ENCODE data around the gene ASPN. TPM values are rescaled to one million over a fixed set of nuclear protein-coding genes. Genes with fewer than 3 reads are reported as not detected.

ASPN gene
- total RNA-seq, 1 donor from 2014 or later, result 40.9 TPM

DNA sequence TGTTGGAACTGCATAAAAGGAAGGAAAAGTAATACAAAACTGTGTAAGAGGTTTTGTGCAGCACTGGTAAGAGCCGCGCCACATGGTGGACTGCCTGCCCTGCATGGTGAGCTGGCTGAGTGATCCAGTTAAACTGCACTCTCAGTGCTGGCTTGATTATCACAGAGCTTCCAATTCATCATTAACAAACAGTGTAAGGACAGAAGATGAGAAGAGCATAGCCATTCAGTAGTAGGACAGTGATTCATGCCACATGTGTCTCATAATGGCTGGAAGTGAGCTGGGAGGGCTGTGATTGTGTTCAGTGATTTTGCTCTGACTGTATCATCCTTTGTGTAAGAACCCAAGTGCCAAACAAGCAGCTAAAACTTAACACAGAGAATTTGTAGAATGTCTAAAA lies 14.1 kb downstream of the ASPN start:
- no peak for DNase-seq (ENCODE audit: low spot score)

DNA sequence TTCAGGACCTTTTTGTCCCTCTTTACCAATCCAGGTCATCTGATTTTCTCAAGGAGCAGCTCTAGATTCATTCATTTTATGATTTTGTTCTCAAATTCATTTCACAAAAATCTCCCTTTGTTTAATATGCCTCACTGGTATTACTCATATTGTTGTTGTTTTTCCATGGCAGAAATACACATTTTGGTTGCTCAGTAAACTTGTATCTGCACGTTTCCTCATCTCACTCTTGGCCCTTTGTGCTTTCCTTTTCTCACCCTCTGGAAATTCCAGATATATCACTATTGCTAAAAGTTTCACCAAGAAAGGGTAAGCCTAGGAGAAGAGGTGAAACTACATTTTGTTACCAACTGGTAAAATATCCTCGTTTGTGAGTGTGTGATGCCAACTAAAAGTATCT lies 14.8 kb downstream of the ASPN start:
- no peak for DNase-seq (ENCODE audit: low spot score)

DNA sequence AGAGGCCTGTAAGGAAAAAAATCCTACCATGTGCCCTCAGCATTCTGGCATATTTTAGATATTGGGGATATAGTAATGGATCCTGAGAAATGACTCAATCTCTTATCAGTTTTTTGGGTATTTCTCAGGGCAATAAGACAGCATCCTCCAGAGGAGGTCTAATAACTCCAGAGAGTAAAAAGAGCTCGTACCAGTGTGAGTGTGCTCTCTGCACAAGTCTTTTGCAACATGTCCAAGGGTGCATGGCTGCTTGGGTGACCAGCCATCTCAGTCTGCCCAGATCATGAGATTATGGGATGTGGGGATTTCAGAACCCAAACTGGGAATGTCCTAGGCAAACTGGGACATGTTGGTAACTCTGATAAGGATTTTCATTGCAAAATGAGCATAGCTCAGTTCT lies 15.3 kb downstream of the ASPN start:
- DNase-seq (ENCODE audit: low spot score), result no peak

DNA sequence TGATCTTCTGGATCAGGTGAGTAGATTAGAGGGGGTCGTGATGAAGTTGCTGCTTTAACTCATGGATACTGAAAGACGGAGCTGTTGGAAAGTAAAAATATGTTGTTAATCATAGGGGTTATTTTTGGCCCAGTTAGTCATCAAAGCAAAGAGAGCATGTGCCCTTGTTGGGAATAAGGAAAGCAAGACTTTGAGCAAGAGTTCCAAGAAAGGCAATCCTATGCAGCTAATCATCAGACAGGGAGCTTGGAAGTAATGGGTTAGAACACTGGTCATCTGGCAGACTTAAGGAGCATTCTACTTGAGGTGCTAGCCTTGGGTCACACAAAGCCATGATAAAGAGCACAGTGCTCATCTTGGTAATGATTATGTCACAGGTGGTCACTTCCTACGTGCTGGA lies 18.3 kb downstream of the ASPN start:
- DNase-seq (ENCODE audit: low spot score), result no peak

DNA sequence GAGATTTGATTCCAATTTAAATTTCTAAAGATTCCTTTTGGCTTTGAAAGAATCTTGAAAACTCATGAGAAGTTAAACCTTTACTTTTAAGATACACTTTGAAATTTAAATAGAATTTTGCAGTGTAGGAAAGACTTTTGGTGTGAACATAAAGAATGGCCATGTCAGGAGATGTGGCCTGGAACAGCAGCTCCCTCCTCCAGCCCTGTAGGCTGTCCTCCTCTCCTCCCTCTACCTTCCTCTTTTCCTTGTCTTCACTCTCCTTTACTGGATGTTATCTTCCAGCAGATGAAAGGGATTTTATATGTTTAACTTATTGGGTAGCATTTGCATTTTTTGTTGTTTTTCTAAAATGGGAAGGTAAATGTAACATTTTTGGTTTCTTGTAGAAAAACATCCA lies 18.9 kb downstream of the ASPN start:
- DNase-seq (ENCODE audit: low spot score), result no peak

DNA sequence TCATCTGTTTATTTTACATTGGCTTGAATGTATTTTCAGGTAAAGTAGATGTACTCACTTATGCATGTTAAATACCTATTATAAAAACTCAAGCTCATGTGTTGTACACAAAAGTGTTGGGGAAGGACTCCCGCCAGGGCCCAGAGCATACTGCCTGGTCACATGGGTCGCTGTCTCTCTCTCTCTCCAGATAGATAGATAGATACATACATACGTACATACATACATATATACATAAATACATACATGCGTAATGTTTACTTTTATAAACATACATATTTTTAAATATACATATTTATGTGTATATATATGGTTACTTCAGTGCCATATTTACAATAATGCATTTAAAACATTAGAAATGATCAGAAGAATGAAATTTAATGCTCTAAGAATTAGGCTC lies 24.7 kb downstream of the ASPN start:
- no peak for DNase-seq (ENCODE audit: low spot score)

DNA sequence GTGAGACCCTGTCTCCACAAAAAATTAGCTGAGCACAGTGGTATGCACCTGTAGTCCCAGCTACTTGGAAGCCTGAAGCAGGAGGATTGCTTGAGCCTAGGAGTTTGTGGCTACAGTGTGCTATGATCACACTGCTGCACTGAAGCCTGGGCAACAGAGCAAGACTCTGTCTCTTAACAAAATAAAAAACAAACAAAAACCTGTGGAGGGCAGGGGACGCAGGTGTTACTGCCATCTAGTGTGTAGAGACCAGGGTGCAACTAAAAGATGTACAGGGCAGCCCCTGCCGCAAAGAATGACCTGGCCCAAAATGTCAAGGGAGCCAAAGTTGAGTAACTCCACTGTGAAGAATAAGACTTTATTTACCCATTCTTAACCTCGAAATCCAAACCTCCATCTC lies 27.1 kb downstream of the ASPN start:
- no peak for DNase-seq (ENCODE audit: low spot score)

DNA sequence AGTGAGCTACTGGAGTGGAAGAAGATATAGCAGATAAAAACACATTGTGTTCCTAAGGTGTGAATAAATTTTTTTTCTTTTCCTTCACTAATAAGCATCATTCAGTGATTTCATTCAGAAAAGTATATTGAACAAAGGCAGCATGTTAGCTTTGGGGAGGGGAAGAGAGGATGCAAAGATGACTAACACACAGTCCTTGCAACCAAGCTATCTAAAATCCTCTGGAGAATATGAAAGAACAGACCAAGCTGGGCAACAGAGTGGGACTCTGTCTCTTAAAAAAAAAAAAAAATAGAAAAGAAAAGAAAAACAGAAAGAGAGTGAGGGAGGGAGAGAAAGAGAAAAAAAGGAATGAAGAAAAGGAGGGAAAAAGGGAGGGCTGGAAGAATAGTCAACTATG lies 35.8 kb downstream of the ASPN start:
- DNase-seq (ENCODE audit: low spot score), result no peak

DNA sequence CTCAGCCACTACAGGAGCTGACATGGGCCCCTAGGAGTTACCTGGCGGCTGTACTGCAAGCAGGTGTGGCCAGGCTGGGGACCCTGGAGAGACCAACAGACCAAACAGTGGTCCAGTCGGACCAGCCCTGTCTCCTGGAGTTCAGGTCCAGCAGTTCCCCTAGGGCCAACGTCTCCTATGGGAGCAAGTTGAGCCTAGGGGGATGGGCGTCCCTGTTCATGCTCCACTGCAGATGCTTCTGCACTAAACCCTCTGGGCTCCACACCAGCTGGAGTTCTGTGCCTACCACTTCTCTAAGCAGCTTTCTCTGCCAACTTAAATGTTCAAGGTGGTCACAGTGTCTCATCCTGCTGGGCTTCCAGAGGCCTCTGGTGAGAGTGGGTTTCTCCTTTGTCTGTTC lies 37.5 kb downstream of the ASPN start:
- no peak for DNase-seq (ENCODE audit: low spot score)

DNA sequence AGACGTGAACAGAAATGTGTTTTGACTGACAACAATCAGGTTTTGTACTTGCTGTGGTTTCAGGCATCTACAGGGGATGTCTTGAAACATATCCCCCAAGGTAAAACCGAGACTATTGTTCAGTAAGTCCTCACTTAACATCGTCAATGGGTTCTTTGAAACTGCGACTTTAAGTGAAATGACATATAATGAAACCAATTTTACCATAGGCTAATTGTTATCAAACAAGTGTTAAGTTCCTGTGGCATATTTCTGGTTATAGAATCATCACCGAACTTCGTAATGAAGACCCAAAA lies 41.6 kb downstream of the ASPN start:
- DNase-seq (ENCODE audit: low spot score), result no peak

DNA sequence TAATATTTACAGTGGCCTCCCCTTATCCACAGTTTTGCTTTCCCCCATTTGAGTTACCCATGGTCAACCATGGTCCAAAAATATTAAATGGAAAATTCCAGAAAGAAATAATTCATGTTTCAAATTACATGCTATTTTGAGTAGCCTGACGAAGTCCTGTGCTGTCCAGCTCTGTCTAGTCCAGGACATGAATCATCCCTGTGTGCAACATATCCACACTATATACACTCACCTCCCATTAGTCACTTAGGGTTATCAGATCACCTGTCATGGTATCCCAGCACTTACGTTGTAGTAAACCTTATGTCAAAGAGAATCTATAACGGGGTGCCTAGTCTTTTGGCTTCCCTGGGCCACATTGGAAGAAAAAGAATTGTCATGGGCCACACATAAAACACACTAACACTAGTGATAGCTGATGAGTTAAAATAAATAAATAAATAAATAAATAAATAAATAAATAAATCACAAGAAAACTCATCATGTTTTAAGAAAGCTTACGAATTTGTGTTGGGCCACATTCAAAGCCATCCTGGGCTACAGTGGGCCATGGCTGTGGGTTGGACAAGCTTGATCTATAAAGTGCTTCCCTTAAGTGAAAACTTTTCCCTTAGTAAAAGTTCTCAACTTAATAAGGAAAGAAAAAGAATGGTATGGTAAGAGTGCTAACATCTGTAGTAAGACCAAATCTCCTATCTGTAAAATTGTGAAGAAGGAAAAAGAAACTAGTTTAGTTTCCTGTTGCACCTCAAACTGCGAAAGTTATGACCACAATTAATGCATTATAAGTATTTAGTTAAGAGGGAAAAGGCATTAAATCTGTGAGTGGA lies 42.2 kb downstream of the ASPN start:
- no peak for DNase-seq (ENCODE audit: low spot score)

DNA sequence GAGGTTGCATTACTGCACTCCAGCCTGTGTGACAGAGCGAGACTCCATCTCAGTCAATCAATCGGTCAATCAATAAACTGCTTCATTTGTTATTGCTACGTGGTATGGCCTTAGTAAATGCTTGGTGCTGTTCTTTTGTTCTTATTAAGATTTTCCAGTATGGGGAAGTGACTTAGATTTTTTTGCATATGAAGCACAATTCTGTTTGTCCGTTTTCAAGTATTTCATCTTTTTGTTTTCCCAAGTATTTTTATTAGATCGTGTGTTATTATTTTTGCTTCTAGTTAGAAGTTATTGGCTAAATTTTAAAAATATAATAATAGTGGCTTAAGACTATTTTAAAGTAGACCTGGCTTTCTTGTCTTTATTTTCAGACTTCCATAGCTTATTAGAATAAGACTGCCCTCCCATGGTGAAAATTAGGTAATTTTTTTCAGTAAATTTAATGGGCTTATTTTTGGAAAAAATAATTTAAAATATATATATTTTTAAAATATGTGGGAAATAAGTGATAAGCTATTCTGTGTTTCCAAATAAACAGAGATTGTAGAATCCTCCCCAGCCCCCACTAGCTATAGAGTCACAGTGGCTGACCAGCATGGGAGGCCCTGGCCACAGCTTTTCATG lies 43.3 kb downstream of the ASPN start:
- no peak for DNase-seq (ENCODE audit: low spot score)

DNA sequence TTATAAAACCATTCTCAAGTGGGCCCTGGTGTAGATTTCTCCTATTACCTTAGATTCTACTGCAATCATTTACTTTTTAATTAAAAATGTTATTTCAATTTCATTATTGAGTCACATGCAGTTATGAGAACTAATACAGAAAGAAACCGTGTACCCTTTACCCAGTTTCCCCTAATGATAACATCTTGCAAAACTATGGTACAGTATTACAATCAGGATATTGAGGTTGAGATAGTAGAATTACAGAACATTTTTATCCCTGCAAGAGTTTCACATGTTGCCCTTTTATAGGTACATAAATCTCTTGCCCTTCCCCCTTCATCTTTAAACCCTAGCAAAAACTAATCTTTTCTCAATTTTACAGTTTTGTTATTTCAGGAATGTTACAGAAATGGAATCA lies 47.0 kb downstream of the ASPN start:
- DNase-seq (ENCODE audit: low spot score), result no peak

DNA sequence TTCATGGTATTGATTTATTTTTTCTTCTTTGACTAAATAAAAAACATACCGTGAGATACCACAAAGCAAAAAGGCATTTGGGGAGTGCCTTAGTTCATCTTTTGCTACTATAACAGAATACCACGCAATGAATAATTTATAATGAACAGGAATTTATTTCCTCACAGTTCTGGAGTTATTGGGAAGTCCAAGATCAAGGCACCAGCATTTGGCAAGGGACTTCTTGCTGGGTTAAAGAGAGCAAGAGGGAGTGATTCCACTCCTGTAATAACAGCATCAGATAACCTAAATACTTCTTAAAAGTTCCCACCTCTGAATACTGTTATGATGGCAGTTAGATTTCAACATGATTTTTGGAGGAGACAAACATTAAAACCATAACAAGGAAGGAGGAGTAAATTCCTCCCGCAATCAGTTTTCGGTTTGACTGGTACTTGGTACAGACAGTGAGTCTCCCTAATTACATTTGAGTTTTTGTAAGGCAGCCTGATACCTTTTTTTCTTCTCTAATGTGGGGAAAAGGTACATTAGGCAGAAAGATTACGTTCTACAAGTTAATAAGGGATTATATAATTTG lies 49.2 kb downstream of the ASPN start:
- DNase-seq (ENCODE audit: low spot score), result no peak

DNA sequence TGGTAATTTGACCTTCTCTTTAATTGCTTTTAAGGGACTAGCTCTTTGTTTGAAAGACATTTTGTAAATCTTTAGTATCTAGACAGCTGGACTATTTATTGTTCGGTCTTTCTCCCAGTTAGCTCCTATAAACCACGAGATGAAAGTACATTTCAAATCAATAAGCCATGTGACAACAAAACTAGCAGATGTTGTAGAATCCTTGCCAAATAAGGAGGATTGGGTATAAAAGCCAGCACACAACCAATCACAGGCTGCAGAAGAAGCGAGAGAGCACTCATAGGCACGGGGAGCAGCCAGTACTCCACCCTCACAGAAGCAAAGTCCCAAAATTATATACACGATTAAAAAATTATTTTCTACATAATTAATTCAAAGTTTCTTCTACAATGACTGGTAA lies 50.0 kb downstream of the ASPN start:
- no peak for DNase-seq (ENCODE audit: low spot score)

DNA sequence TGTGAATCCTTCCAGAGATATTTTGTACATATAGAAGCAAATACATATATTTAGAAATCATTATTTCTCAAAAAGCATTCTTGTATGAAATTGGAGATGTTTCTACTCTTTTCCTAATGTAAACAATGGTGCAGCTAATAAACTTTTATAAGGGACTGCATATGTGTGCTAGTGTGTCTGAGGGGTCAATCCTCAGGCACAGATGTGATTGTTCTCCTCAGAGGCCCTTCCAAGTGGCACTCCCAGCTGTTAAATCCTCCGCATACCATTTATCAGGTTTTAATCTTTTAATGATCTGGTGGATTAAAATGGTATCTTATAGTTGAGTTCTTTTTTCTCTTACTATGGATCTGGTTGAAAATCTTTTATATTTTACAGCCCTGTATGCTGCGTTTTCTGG lies 52.5 kb downstream of the ASPN start:
- DNase-seq (ENCODE audit: low spot score), result no peak

DNA sequence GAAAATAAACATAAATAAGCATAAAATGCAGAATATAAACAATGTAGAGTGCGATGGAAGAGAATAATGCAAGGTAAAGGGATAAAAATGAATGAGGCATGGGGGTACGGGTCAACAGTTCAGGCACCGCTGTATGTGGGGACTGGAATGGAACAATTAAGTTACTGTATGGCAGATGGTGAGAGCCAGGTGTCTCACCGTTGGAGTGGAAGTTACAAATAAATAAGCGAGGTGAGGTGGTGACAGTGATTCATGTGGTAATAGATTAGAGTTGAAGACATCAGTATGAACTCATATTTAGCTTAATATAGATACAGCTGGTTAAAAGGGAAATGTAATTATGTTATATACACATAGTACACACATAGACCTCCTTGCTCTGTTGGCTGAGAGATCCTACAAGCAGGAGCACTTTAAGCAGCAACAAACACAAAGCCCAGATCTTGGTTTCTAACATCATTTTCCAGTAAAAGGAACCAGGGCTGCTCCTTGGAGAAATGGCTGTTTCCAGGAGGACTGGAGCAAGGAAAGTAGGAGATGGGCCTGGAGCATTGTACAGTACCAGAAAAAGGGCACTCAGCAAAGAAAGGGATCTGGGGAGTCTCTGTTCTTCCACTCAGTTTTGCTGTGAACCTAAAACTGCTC lies 55.7 kb downstream of the ASPN start:
- no peak for DNase-seq (ENCODE audit: low spot score)

DNA sequence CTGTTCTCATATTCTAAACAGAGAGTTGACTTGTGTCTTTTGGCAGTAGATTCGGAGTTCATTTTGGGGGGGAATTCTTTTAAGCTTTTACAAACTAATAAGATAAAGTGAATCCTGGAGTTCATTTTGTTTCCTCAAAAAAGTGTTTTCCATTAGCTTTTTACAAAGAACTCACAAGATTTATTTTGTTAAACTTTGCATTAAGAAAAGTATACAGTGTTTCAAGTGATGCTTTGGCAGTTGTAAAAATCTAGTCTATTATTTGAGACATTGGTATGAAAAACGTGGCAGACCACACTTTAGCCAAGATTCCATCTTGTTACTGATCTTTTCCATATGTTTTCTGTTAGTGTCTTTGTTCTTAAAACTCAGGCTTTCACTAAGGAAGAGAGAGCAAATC lies 56.8 kb downstream of the ASPN start:
- no peak for DNase-seq (ENCODE audit: low spot score)

DNA sequence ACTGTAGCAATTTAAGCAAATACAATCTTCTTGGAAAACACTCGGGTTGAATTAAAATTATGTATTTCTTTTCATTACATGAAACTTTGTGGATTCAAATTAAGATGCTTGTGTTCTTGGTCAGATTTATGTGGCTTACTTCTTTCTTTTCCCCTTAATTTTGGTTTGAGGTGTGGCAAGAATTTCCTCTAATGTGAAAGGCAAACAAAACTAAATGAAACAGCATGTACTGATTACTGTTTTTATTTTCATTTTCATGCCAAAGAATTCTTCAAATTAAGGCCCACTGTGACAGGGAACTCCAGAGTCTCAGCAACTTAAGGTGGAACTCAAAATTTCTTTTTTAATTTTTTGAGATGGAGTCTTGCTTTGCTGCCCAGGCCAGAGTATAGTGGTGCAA lies 58.0 kb downstream of the ASPN start, which contains the start of gene OMD:
Gene OMD, minus strand, starts transcription at position 132 of the 400 bp plus-strand sequence. CDS start 6,913 bp downstream, outside the sequence.
- DNase-seq (ENCODE audit: low spot score), result no peak

DNA sequence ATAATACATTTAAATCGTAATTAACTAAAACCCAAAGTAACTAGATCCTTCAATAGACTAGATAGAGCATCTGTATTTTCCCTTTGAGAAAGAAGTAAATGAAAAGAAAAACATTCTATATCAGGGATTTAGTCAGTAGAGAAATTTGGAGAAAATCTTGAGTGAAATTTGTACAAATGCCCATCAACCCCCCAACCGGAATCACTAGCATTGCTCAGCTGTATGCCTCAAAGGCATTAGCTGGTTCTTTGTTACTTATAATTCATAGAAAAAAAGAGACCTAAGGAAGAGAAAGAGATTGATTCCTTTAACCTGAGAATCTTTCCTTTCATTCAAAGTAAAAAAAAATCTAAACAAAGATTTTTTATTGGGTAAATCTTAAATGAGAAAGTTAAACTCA lies 58.7 kb downstream of the ASPN start:
- no peak for DNase-seq (ENCODE audit: low spot score)

DNA sequence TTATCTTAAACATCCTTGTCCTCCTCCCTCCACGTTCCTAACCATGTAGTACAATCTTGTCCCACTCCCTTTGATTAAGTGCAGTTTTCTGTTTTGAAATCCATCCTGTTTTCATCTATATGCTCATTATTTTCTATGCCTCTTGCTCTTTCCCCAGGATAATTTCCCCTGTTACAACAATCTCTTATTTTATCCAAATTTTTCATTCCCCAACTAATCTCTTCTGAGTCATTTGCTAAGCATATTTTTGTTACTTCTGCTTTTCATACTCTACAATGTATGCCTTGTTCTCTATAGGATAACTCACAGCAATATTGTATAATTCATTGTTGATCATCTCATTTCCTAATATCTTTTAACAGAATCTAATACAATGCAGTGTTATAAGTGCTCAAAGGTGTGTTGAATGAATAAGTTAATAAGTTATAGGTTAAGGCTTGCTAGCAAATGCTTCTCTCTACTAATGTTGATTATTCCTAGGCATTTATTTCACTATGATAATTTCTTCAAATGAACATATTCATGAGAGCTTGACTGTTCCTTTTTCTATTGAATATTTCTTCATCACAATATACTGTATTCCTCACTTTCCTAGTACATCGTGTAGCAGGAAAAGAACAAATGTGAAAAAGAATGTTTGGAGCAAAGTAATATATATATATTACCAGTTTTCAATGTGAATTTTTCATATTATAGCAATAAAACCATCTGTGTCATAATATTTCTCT lies 59.5 kb downstream of the ASPN start:
- no peak for DNase-seq (ENCODE audit: low spot score)

DNA sequence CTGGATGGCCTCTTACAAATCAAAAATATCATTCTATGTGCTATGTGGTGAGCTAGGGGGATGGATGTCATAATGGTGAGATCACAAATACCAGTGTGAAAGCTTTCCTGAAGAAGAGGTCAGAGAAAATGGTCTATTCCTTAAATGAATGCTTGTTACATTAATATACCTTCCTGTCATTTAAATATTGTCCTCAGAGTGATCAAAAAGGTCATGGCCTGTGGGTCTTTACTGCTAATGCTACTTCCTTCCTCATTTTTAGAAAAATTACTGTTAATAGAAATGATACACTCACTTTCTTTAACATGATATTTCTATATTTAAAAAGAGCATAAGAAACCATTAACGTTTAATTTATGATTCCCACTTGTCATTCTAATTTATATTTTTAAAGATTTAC lies 67.7 kb downstream of the ASPN start:
- DNase-seq (ENCODE audit: low spot score), result no peak
